GM18858 (cell line): ENCODE results near the gene TLE7.

Experiments
- ATAC-seq: cut with Tn5 transposase; IDR thresholded peaks from one replicate; pipeline ENCODE4 v1.9.1; 2021; ENCODE audit not compliant: unreplicated experiment

Gene TLE7

DNA sequence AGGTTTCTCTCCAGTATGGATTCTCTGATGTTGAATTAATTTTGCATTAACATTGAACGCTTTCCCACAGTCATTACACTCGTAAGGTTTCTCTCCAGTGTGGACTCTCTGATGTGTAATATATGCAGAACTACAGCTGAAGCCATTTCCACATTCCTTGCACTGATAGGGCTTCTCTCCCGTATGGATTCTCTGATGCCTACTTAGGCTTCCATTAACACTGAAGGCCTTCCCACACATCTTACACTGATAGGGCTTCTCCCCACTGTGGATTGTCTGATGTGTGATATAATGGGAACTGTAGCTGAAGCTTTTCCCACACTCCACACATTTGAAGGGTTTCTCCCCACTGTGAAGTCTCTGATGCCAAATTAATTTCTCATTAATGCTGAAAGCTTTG is 7.2 kb upstream of the TLE7 start:
- no peak for ATAC-seq

DNA sequence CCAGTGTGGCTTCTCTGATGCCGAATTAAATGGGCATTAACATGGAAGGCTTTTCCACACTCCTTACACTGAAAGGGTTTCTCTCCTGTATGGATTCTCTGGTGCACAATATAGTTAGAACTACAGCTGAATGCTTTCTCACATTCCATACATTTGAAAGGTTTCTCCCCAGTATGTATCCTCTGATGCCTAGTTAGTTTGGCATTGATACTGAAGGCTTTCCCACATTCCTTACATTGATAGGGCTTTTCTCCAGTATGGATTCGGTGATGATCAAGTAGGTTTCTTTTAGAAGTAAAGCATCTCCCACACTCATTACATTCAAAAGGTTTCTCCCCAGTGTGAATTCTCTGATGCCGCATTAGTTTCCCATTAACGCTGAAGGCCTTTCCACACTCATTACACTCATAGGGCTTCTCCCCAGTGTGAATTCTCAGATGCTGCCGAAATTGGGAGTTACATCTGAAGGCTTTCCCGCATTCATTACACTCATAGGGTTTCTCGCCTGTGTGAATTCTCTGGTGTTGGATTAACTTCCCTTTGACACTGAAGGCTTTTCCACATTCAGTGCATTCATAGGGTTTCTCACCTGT is 6.5 kb upstream of the TLE7 start:
- ATAC-seq, result no peak

DNA sequence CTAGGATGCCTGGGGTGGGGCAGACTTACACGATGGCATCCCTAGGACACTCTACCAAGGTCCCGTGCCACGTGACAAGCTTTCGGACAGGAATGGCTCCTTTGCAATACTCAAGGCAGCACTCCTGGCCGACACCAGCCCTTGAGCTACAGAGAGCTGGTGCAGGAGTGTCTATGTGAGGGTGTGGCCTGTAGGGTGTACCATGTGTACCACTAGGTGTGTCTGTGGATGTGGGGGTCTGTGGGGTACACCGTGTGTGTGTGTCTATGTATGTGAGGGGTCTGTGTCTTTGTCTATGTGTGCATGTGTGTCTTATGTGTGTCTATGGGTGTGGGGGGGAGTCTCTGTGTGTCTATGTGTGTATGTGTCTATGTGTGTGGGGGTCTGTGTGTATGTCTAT is 1.9 kb upstream of the TLE7 start:
- ATAC-seq, result no peak

DNA sequence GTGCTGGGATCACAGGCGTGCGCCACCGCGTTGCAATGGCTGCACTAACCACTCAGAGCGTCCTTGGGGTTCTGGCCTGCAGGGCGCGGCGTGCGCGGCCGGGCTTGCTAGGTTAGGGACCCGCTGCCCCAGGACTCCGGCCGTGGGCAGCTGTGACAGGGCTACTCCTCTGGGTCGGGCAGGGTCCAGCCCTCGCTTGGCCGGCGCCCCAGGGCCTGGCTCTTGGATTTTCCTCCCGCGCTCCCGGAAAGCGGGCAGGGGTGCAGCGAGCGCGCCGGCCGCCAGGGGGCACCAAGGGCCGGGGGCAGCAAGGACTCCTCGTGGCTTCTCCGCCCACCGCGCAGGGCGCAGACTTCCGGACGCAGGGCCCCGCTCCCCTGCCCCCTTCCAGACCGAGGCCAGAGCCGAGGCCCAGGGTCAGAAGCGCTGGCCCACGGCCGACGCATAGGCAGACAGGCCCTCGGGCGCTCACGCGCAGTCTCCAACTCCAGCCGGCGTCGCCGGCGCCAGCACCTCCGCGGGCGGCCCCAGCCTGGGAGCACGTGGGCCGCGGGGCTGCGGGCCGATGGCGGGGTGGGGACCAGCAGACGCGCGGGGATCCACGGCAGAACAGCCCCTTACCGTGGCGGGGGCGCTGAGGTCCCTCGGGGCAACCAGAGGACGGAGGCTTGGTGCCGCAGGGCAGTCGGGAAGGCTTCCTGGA is 355 bp downstream of the TLE7 start:
- no peak for ATAC-seq

DNA sequence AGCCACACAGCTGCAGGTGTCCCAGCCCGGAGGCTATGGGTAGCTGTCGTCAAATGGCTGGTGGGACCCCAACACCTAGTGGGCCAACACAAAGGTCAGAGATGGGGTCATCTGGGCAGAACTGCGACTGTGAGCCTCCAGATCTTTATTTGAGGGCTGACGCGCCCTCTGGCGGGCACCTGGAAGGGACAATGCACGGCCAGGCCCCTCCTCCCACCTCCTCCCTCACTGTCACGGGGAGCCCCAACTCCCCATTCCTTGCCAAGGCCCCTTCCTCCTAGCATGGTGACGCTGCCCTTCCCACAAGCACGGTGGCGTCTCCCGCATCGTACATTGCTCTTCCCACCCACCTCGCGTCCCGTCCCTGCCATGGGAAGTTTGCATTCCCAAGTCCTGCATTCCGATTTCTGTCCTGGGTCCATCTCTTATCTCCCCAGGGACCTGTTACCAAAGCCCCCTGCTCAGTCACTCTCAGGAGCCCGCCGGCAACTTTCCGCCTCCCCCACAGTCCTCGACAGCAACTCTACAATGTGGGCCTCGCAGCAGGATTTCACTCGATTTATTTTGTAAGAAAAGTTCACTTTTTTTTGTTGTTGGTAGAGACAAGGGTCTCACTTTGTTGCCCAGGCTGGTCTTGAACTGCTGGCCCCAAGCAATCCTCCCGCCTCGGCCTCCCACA is 1.0 kb downstream of the TLE7 start:
- ATAC-seq, result no peak

DNA sequence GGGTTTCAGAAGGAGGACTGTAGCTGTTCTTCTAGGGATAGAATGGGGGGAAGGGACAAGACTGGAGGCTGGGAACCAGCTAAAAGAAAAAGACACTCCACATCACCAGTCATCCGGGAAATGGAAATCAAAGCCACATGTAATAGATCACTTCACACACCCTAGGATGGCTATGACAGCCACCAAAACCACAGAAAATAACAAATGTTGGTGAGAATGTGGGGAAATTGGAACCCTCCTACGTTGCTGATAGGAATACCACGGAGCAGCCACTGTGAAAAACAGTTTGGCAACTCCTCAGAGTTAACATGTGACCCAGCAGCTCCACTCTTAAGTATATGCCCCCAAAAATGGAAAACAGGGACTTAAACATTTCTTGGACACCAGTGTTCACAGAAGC is 2.3 kb downstream of the TLE7 start:
- ATAC-seq, result no peak

DNA sequence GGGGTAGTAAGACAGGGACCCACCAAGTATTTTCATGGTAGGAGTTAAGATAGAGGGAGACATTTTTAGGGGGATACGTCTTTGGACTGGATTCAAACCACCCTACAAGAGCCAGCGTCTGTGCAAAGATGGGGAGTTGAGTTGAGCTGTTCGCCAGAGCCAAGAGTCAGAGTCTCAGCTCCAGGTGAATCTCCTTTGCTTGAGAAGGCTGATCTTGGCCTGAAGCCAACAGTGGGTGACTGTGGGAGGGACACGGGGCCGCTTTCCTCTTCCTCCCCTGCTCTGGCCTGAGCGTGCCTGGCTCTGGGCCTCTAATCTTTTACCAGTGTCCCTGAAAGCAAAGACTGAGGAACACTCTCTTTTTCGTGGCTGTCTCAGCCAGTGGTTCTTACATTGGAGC is 5.4 kb downstream of the TLE7 start:
- no peak for ATAC-seq

DNA sequence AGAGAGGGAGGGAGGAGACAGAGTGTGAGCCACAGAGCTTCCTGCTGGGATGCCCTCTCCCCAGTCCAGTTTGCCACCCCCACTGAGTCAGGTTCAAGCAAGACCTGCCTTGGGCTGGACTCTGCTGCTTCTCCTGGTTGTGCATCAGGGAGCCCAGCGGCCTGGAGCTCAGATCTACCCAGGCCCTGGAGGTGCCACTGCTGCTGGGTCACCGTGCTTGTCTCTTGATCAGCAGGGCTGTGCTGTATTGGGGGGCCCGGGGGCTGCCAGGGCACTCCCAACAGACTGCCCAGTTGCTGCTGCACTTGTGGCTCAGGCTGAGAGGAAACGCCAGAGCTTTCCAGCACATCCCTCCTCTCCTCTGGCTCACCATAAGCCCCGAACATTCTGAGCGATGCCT is 8.9 kb downstream of the TLE7 start:
- ATAC-seq, result no peak

DNA sequence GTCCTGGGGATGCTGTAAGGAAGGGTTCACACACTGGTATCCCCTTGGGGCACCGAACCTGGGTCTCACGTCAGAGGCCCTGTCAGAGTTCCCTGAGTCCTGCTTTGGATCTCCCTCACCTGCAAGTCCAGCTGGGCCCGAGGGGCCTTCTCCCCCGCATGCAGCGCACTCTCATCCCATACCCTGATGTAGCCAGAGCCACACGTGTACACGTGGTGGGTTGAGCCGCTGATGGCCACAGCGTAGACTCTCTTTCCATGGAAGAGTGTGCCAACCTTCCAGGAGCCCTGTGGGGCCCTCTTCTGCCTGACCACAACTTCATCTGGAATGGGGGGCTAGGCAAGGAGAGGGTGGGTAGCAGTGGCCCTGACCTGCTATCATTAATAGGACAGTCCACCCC is 9.9 kb downstream of the TLE7 start:
- no peak for ATAC-seq

DNA sequence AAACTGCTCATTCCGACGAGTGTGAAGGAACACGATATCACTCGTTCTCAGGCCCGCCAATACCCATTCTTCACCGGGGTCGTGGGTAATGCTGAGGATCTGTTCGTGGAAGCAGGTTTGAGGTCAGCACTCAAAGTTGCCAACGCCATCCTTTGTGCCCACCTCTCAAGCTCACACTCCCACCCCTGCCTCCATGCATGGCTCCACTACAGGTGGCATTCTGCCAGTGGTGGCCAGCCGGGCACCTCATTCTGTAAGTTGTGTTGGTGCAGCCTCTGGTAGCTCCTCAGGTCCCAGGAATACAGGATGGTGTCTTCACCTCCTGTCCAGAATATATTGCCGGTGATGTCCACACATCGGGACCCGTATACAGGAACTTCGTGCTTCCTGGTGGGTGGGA is 10.7 kb downstream of the TLE7 start:
- no peak for ATAC-seq

DNA sequence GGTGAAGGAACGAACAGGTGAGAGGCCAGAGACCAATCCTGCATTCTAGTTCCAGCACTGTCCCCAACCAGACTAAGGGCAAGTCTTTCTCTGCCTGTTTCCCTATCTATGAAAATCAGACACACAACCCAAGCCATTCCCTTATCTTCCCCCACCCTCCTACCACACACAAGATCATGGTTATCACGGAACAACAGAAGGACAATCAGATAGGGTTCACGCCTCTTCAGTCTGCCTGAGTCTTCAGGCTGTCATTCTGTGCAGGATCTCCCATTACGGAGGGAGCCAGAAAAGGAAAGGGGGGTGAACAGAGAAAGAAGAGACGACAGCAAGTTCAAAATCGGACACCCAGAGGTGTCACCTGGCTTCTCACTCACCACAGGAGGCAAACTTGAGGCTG is 11.1 kb downstream of the TLE7 start:
- ATAC-seq, result no peak

DNA sequence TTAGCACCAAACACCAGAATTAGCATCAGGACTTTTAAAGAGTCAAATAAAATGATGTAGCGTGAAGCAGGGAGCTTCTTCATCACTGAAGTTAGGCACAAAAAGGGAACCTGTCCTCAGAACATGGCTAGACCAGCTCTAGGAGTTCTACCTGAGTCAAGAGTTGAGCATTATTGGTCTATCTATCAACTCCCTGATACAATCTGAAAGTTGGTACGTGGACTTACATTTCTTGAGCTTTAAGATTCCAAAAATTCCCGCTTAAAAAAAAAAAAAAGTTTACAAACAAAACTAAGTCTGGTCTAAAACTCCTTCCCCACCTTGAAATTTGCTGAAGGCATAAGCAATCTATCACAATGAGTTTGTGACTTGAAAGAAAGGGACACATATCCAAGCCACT is 12.3 kb downstream of the TLE7 start:
- no peak for ATAC-seq

DNA sequence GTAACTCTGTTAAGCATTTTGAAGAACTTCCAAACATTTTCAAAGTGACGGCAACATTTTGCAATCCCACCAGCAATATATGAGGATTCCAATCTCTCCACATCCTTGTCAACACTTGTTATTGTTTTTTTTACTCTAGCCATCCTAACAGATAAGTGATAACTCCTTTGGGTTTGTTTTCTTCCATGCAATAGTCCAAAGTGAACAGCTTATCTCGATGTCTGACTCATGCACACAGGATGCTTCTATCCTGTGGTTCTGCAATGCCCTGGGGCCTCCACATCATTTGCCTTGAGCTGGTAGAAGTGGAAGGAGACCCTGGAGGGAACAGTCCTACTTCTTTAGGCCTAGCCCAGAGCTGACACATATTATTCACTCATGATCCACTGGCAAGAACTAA is 13.0 kb downstream of the TLE7 start:
- ATAC-seq, result no peak

DNA sequence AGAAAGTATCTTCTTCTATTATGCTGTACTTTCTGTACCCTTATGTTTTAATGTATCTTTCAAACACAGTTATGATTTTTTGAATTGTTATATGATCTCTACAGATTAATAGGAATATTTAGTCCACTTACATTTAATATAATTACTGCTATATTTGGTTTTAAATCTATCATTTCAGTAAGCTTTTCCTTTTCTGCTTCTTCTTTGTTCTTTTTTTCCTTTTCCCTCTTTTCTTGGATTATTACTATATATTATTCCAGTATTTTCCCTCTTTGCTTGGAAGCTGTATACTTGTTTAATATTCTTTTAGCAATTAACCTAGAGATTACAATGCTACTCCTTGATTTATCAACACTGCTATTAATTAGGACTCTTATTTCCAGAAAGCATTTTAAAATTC is 13.5 kb downstream of the TLE7 start:
- no peak for ATAC-seq

DNA sequence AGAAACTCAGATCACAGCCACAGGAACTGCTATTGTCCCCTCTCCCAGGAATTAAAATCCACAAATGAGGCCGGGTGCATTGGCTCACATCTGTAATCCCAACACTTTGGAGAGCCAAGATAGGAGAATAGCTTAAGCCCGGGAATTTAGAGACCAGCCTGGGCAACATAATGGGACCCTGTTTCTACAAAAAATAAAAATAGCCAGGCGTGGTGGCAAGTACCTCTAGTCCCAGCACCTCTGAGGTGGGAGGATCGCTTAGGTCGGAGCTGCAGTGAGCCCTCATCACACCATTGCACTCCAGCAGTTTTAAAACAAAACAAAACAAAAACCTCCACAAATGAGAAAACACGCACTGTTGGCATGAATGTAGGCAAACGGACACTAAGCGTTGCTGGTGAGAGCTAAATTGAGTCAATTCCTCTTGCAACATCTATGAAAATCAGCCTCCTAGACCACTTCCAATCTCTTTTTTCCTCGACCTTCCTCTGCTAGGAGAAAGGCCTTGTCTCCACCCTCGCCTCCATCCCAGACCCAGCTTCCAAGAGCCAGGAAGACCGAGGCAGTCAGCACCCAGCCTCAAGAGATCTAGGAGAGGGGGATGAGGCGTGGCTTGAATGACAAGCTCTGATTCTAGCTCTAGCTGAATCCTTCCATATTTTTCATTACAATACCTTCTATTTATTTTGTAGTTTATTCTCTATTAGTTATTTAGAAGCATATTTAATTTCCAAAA is 14.8 kb downstream of the TLE7 start:
- ATAC-seq, result no peak

DNA sequence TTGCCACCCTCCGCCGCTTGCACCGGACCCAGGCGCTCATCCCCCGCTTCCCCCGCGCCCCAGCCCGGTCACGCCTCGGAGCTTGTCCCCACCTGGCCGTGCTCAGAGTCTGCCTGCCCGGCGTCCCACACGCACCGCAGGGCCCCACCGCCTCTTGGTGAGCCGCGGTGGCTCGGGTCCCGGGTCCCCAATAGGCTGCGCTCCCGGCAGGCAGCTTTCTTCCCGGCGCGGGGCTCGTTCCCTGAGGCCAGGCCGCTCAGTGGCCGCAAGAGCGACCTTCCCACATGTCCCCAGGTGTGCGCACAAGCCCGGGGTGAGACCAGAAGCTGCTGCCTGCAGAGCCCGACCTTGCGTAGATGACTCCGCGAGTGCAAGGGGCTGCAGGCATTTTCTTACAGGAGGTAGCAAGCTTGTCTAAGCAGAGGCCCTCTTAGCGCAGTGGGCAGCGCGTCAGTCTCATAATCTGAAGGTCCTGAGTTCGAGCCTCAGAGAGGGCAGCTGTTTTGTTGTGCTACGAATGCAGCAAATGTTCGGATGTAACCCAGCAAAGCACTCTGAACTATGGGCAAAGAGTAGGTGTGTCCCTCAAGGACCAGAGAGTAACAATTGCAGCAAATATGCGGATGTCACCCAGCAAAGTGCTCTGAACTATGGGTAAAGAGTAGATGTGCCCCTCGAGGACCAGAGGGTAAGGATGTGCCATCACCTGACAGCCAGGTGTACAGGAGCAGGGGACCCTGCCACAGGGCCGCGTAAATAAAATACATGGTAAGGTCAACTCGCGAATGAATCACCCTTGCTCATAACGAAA is 15.6 kb downstream of the TLE7 start:
- no peak for ATAC-seq

DNA sequence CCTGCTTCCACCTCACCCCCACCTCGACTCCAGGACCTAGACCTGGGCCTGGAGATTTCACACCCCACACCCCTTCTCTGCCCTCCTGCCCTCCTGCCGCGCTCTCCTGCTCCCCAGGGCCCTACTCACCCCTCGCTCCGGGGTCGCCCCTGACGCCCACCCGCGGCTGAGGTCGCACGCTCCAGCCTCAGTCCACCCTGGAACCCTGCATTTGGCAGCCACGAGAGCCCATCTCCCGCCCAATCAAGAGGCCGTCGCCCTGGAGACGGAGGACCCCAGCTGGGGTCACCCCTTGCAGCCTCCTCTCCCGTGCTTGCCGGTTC is 16.1 kb downstream of the TLE7 start:
- no peak for ATAC-seq

DNA sequence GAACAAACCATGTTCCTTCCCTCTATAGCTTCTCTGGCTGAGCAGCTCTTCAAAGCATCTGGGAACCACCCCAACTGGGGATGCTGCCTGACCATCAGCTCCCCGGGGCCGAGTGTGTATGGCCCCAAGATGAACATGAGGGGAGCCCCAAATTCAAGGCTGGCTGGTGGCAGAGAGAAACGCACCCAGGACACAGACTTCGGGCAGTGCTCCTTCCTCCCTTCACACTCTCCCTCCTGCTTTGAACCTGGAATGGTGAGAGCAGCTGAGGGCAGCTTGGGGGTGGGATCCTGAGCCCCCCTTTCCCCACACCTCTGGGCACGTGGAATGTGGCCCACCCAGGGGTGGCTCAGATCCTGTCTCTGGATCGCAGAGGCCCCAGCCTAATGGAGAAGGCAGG is 17.2 kb downstream of the TLE7 start:
- no peak for ATAC-seq

DNA sequence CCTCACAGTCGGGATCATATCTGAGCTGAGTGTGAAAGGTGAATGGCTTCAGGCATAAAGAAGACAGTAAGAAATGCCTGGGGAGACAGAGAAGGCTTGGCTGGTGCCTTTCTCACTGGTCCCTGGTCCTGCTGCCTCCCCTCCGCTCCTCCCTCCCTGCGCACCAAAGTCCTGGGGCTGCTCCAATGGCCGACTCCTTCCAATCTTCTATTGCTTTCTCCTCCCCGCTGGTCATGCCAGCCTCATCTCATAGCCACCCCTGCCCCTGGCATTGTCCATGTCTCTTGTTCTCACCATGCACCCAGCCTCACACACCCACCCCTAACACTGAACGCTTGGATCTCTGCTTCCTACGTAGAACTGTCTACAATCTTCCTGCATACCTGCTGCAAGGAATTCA is 18.0 kb downstream of the TLE7 start:
- ATAC-seq, result no peak

DNA sequence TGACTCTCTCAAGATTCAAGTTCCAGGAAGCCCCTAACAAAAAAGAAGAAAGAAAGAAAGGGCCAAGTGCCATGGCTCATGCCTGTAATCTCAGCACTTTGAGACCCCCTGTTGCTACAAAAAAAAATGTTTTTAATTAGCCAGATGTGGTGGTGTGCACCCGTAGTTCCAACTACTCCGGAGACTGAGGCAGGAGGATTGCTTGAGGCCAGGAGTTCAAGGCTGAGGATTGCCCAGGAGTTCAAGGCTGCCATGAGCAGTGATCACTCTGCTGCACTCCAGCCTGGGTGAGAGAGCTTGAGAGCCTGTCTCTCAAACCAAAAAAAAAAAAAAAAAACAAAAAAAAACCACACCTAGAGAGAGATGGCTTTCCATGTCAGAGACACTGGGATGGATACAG is 18.8 kb downstream of the TLE7 start:
- ATAC-seq, result no peak

DNA sequence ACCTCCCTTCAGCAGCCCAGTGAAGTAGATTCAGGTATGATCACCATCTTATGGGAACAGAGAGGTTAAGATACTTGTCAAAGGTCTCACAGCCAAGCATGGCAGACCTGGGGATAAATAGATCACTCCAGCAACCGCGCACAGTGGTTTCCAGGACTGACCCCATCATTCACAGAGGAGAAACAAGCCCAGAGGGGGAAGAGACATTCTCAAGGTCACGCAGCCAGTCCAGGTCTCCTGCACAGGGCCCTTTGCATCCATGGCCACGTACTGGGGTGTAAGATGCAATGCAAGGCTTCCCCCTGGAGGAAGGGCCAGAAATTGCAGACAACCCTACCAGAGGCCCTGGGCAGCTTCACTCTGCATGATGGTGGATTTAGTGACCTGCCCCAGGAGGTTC is 19.9 kb downstream of the TLE7 start:
- no peak for ATAC-seq
